GM18508 (cell line): ENCODE results near the gene ZNF438.

Experiments
- ATAC-seq: cut with Tn5 transposase; IDR thresholded peaks from one replicate; pipeline ENCODE4 v1.9.1; 2021; ENCODE audit warnings: moderate number of reproducible peaks; ENCODE audit not compliant: insufficient read depth, unreplicated experiment

The ZNF438 gene

DNA sequence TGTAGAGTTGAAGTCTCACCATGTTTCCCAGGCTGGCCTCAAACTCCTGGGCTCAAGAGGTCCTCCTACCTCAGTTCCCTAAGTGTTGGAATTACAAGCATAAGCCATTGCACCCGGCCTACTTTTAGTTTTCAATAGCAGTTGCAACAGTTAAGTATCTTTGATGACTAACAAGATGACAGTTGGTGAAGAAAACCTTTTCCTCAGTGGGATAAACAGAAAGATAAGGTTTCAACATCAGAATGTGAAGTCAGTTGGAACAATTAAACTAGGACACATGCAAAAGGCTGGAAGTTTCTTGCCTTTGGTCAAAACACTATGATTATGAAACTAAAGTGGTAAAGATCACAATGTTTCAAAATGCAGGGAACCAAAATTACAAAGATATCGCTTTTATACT, 169.2 kb downstream of the ZNF438 start:
- ATAC-seq, result no peak

DNA sequence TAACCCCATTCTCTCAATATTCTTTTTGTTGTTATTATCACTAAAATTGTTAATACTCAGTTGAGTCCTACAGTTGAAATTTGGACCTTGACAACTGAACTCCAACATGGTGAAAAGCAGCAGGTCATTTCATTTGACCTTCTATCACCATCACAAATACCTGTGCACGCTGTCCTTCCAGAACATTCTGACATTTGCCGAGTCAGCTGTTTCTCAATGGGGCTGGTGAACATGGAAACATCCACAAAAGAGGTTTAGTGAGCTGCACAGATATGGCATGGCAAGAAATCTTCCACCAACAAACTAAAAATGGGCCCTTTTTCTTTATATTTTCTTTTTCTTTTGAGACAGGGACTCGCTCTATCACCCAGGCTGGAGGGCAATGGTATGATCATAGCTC, 169.7 kb downstream of the ZNF438 start:
- no peak for ATAC-seq

DNA sequence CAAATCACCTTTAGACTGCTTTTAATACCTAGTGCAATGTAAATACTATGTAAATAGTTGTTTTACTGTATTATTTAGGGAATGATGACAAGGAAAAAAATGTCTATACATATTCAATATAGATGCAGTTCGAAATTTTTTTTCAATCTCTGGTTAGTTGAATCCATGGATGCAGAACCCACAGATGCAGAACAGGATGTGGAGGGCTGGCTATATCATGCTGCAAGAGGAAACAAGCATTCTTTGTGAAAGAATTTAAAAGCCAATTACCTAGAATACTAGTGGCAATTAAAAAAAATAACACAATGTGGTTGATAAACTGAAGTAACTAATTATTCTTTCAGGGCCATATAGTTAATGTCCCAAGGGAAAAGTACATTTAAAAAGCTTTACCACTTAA, 170.4 kb downstream of the ZNF438 start:
- ATAC-seq, result no peak

DNA sequence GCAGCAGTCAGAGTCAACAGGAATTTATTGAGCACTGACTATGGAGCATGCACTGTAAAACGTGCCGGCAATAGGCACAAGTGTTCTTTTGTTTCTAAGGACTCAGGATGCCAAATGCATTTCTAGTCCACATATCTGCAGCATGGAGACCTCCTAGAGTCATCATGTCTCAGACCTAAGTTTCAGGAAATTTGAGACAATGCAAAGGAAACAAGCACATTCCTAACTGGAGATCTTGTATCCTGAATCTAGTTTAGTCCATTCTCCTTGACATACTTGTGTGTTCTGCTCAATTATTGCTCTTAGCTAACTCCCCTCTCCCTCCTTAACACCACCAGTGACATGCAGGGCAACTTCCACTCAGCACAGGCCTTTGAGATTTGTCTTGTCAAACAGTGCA, 173.2 kb downstream of the ZNF438 start:
- ATAC-seq, result no peak

DNA sequence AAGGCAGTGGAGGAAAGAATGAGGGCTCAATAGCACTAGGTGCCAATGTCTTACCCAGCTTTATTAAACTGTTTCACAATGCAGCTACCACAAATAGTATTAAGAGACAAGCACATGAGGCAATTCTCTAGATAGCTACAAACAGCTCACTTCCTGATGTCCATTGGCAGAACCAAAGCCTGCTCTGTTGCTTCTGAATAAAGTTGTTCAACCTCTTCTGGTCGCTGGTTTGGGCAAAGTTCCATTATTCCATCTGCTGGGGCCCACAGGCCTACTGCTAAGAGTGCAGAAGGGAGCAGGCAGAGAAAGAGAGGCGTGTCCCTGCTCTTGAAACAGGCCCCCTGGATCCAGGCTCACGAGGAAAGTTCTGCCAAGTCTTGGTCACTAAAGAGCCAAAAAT, 173.9 kb downstream of the ZNF438 start:
- no peak for ATAC-seq

DNA sequence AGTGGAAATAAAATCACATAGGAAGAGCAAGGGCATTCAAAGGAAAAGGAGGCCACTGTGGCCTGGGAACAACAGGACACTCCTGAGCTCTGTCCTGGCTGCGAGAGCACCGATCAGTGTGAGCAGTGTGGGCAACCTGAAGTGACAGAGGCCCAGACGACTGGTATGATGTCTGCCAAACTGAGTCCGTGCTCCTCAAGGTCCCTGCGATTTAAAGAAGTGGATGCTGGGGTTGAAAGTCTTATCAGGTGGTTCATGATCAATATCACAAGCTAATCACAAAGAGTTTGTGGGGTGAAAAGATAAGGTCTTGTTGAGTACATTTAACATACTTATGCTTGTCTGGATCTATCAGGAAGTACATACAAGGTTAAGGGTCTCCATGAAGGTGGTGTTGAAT, 176.5 kb downstream of the ZNF438 start:
- ATAC-seq, result no peak

DNA sequence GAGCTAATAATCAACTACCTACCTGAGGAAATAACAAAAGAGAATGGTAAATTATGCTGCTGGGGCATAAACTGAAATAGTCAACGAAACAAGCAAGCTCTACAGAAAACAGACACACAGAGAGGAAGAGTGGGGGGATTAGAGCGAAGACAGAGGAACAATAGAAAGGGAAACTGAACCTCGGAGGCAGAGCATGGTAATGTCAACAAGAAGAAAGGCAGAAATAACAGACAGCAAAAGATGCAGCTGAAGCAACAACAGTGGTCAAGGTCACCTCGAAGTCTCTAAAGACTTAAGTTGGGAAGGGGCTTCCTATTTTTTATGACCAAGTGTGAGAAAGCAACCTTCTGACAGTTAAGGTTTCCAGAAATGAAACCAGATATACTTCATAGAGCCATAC, 177.0 kb downstream of the ZNF438 start:
- no peak for ATAC-seq

DNA sequence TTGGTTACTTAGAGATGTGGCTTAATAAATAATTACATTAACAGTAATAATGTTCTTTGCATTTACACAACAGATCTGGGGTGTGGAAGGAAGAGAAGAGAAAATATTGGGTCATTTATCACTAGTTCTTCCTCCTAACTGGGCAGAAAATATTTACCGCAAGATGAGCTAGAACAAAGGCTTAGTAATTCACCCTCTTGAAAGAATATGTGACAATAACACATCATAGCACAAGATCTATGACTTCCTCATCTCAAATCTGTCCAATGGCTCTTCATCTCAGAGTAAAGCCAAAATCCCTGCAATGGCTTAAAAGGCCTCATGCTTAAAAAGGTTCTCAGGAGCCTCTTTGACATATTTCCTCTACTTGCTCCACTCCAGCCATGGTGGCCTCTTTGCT, 178.6 kb downstream of the ZNF438 start:
- ATAC-seq, result no peak

DNA sequence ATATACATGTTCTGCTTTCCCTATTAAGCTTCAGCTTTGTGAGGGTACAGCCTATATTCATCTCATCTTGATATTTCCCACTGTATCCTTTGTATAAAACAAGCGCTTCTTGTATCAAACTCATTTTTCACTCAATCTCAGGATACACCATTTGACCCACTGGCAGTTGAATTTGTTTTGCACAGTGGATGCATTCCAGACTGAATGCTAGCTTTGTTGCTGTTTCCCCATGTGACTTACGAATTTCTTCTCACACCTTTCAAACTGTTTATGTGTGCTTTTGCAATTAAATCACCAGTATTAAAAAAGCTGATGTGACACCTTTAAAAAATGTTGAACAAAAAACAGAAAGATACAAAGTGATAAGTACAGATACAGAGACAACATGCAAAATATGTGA, 180.9 kb downstream of the ZNF438 start:
- ATAC-seq, result no peak

DNA sequence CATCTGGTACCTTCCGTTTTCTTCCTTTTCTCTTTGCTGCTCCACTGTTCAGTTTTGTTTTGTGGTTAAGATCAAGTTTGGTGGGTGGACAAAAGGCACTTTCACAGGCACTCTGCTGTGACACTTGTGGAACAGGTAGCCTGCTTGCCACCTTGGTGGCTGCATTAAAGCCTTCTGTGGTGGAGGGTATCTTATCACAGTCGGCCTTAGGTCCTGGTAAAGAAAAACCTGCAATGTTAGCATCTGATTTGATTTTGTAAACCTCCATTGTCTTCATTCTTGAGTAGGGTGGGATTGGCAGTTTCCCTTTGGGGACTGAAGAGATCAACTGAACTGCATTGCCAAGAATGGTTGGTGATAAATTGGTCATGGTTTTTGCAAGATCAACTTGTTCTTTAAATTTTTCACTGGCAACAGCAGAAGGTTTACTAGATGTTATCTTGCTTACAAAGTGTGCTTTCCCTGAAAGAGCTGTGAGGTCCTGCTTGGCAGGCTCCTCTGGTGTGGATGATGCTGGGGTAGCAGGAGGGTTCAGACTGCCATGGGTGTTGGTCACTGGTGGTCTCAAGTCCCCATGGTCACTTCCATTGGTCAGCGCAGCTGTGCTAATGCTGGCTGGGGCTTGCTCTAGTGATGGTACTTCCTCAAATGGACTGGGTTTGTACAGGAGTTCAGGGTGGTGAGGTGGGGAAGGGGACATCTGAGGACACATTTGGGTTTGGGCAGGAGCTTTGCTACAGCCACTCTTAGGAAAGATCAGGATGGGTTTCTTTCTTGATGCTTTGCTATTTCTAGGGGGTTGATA, 182.2 kb downstream of the ZNF438 start:
- no peak for ATAC-seq

DNA sequence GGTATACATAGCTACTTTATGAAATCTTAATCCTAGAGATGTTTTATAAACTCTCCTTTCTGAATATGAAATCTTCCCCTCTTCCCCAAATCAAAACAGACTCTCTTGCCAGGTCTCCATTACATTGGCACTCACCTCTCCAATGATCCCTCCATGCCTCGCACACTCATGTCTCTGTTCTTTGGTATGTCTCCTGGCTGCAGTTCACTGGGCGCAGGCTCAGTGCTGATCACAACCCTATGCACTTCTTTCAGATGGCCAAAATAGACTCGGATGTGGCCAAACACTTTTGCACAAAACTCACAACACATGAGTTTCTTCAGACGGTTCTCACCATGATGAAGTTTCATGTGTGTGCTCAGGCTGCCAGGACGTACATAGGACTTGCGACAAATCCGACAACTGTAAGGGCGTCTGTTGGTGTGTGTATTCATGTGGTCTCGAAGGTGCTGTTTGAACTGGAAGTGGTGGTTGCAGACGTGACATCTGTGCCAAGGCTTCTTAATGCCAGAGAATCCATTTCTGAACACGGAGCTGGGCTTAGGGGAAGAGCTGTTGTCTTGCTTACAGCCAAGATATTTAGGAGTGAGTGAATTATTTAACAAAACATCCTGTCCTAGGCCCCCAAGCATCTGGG, 183.2 kb downstream of the ZNF438 start:
- ATAC-seq, result no peak

DNA sequence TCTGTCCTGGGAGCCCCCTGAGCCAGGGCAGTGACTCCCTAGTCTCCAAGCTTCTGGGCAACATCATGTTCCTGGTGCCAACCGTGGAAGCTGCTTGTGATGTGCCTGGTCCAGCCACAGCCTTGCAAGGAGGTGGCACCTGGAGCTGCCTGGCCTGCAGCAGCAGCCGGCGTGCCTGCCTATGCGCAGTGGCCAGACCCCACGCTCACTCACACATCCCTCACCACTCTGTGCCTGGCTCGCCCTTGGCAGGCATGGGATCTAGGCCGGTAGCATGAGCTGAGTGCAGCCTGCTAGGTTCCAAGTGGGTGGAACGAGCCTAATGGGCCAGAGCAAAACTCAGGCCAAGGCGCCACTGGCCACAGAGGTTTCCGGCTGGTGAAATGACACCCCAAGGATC, 184.0 kb downstream of the ZNF438 start:
- no peak for ATAC-seq

DNA sequence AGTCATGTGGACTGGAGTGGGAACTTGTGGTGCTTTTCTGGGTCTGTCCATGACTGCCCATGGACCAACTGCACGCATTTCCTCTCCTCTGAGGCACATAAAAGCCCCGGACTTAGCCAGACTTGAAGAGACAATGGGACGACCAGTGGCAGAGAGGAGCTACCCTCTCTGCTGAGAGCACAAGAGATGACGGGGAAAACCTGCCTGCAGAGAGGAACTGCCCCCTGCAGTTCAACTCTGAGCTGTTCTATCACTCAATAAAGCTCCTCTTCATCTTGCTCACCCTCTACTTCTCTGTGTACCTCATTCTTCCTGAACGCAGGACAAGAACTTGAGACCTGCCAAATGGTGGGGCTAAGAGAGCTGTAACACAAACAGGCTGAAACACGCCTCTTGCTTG, 184.5 kb downstream of the ZNF438 start:
- no peak for ATAC-seq

DNA sequence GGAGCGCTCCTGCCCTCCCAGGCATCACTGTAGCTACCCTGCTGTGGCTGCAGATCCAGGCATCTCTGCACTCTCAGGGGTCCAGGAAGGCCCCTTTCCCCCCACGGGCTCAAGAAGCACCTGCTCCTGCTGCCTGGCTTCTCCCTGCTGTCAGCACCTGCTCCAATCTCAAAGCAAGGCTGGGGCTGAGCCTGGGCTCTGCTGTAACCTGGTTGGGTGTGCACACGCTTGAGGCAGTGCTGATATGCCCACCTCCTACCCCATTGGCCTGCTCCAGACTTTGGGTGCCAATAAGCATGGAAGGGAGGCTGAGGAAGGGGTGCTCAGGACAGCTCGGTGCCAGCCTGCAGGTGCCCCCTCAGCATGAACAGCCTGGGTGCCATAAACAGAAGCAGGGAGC, 185.0 kb downstream of the ZNF438 start:
- ATAC-seq, result no peak

DNA sequence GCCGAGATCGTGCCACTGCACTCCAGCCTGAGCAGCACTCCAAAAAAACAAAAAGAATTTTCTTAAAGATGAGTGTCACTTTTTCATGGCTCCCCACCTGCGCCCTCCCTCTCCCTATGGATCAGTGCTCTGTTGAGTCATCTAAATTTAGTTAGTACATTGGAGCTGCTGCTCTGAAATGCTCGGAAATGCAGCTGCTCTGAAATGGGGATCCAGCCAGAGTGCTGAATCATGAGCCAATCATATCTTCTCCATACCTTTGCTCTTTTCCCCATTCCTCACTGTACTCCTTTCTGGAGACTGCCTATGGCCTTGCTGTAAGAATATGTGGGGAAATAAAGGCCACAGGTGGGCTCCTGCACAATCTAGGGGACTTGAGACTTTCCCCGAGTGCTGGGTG, 188.8 kb downstream of the ZNF438 start:
- ATAC-seq, result no peak

DNA sequence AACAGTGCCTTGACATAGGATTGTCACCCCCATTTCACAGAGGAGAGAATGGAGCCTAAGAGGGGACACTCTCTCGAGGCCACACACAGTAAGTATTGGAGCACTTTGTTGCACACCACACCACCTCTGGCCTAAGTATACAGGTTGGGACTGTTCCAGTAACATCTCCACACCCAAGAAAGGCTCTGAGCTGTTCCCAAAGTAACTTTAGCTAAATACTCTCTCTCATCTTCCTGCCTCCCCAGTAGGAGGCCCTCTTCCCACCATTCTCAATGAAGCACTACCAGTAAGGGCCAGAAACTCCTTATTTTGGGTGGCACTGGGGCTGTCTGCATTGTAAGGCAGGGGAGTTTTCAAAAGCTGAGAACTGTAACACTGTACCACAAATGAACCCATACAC, 189.5 kb downstream of the ZNF438 start:
- ATAC-seq, result no peak

DNA sequence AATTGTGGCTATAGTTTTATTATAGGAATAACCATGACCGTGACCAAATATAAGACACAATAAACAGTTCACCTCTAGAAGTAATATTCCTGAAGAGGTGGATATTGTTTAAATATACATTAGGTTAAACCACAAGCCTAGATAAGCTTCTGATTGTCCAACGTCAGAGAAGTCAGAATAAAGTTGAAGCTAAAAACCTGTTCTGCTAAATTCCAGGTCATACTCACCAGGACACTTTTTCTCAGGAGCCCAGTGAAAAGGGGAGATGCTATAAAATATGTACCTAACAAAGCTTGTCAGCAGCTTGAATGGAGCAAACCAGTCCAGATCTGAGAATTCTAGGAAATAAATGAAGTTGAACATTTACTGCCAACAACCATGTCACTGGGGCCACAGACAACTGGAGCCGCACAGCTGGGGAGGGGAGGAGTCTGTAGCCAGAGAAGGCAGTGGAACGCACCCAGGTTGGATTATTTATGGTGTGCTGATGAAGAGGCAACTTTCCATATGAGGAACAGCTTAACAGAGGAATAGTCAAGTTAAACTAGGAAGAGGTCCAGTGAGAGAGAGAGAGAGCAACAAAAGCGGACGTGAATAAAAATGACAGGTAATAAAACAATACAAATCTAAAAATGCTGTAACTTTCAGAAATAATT, 191.1 kb downstream of the ZNF438 start:
- no peak for ATAC-seq

DNA sequence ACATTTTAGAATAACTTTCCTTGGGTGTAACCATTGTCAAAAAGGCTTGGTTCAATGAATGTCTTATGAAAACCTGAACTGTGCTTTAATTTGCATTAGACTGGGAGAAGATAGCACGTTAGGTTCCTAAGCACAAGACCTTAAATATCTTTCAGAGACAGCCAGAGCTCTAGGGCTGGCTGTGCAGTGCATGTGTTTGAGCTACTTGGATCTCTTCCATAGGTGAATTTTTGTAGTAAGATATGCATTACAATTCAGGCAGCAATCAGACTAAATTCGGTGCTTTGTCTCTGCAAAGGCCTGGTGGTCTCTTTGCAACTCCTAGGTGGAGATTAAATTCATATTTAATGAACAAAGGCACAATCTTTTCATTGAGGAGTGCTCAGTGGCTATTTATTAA, 192.0 kb downstream of the ZNF438 start:
- no peak for ATAC-seq

DNA sequence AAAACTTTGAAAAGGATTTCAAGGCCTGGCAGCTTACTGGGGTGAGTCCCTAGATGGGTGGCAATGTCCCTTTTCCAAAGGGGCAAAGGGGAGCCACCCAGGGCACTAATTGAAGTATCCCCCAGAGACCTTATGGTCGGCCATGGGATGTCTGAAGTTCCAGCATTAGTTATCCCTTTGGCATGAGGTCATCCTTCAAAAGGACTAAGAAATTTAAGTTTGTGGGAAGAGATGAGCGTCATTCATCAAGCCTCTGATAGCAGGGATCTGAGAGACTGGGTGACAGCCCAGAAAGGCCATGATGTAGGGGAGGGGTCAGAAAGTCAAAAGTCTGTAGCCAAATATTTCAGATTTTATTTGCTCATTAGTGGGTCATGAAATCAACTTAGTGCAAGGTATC, 195.3 kb downstream of the ZNF438 start:
- no peak for ATAC-seq

DNA sequence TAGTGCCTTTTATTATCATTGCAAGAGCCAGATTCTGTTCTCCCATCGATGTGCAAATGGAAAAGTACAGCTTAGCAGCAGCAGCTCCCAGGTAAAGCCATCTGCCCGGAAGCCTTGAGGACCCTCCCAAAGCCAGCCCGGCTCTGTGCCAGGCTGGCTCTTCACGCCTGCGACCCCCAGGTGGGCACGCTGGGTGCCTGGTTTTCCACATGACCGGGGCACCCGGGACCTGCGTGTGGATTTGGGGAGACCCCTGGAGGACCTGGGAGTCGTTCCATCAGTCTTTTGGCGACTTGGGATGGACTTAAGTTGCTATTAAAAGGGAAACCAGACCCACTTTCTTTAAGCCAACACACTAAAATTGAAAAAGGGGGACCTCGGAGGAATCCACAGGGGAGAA, 196.5 kb downstream of the ZNF438 start:
- ATAC-seq, result no peak

DNA sequence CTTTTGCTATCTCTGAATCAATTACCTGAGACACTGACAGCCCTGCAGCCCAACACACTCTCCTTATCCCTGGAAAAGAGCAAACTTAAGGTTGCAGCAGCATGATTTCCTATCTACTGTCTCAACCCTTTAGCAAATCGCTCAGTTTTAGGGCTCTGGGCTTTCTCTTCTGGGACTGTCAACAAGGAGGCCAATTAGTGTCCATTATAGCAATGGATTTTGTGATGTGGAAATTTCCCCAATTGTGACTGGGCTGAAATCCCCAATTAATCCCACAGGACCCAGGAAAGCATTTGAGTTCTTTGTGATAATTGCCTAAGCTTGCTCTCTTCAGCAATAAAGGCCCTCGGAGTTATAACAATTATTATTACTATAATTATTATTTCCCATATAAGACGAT, 197.0 kb downstream of the ZNF438 start:
- no peak for ATAC-seq

DNA sequence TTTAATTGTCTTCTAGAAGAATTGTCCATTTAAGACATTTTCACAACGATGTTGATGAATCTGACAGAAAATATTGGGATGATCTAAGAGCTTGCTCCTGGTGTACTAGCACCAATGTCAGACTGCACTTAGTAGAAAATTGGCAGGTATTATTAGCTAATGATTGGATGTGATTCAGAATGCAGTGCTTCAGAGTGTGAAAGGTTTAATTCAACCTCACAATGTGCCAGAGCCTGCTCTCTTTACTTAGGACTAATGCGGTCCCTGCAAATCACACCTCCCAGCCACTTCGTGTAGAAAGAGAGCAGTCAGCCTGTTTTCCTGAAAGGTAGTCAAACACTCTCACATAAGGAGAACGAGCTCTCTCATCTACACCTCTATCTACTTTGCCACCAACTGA, 197.5 kb downstream of the ZNF438 start:
- ATAC-seq, result no peak
